RWPE1 (cell line): ENCODE measurements around the gene CSTF1.

Source experiments
- CTCF ChIA-PET: fragments of 350-600 bp; sonication (Branson Sonifier 250); formaldehyde crosslinking; extraction: SDS; loops from one replicate; lab custom pipeline; 2021; lab: Yijun Ruan, JAX
- POLR2A ChIA-PET: fragments of 400-600 bp; formaldehyde crosslinking; extraction: SDS; loops from one replicate; lab custom pipeline; 2020; ENCODE audit warnings: antibody characterized with exemption; ENCODE audit not compliant: low non-redundant PET; lab: Yijun Ruan, JAX
- DNase-seq: peaks from one replicate; pipeline ENCODE4 v3.0.0; 2012; ENCODE audit warnings: low spot score
- H3K27ac ChIP-seq: fragments of 450-650 bp; 2 replicates; pipeline ENCODE4 v1.5.1; 2017
- CTCF ChIP-seq: fragments of 450-650 bp; conservative IDR thresholded peaks from 2 replicates; pipeline ENCODE4 v1.5.1; 2017; ENCODE audit warnings: low read depth, mild to moderate bottlenecking

Gene CSTF1

GRCh38 chr20:56392132-56392880, at the start of gene CSTF1, which contains the start of gene AURKA:
Gene CSTF1, plus strand, starts transcription at chr20:56392645. Its CDS starts 2,908 bp downstream, at chr20:56395553.
Gene AURKA, minus strand, starts transcription at chr20:56392215. Its CDS starts 4,018 bp downstream, at chr20:56388197.
- POLR2A ChIA-PET, result interaction anchor here (0.7 to 1.7 kb wide), 2 partner anchors 18 to 32 kb away, joined by 3 read pairs; no protein-coding TSS in a partner anchor

GRCh38 chr20:56342783-56343182, 49.7 kb upstream of the CSTF1 start:
- POLR2A ChIA-PET, result no interaction called here
- no peak overlapping the region for H3K27ac ChIP-seq
- no peak for DNase-seq
- TF ChIP-seq CTCF, result no peak
- CTCF ChIA-PET, result interaction anchor here (0.6 to 3.5 kb wide), 6 partner anchors 46 to 189 kb away, joined by 4 to 20 read pairs (median 5); no protein-coding TSS in a partner anchor

More at GRCh38 chr20:56392132-56392880, at the start of gene CSTF1, which contains the start of gene AURKA:
- peak; percentile 100 for DNase-seq
- CTCF ChIA-PET, result interaction anchor here (0.7 to 1.0 kb wide), 2 partner anchors 34 to 39 kb away, joined by 3 read pairs; partner anchors contain the start of gene FAM210B
- peak within 1 kb of the TSS; percentile 95 for H3K27ac ChIP-seq
- TF ChIP-seq CTCF, result no peak

- no peak overlapping the region for H3K27ac ChIP-seq
- ChIA-PET POLR2A (no interaction called here), CTCF (interaction anchor here (0.6 to 3.5 kb wide), 25 partner anchors 8 to 1668 kb away, joined by 3 to 20 read pairs (median 4); partner anchors contain the start of genes FAM210B and MC3R)
- peak; percentile 68 for DNase-seq
- TF ChIP-seq CTCF, result peak; percentile 96
Observed at GRCh38 chr20:56343861-56344381, 48.5 kb upstream of the CSTF1 start.

- ChIA-PET CTCF (interaction anchor here (0.7 to 0.9 kb wide), 2 partner anchors 143 to 158 kb away, joined by 3 read pairs; no protein-coding TSS in a partner anchor), POLR2A (no interaction called here)
- TF ChIP-seq CTCF, result no peak
- H3K27ac ChIP-seq, result no peak overlapping the region
- no peak for DNase-seq
Observed at GRCh38 chr20:56345911-56346310, 46.5 kb upstream of the CSTF1 start.

- ChIA-PET POLR2A (no interaction called here), CTCF (no interaction called here)
- TF ChIP-seq CTCF, result no peak
- H3K27ac ChIP-seq, result no peak overlapping the region
- DNase-seq, result no peak
Observed at GRCh38 chr20:56347628-56348304, 44.7 kb upstream of the CSTF1 start.

- ChIA-PET POLR2A (no interaction called here), CTCF (no interaction called here)
- TF ChIP-seq CTCF, result no peak
- H3K27ac ChIP-seq, result no peak overlapping the region
- DNase-seq, result no peak
Observed at GRCh38 chr20:56348305-56348693, 44.1 kb upstream of the CSTF1 start.
